Measurements from ENCODE around the gene GMDS. TPM values are rescaled to one million over a fixed set of nuclear protein-coding genes. Genes with fewer than 3 reads are reported as not detected.

Gene GMDS
- total RNA-seq, 1 experiment from 2014 or later = 35.0 TPM

DNA sequence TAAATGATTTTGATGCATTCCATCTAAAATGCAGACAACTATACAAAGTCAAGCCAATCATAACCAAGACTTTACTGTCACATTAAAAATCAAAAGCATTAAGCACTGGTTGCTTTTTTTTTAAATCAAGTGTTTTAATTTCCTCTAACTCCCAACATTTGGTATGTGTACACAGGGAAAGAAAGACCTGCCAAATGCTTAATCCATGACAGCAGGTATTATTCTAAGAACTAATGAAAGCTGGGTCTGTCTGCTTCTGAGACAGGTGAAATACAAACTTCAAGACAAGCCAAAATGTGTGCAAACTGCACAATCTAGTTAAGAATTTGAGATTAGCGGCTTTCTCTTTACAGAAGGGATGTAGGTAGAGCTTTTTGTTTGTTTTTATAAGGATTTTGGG, 126.1 kb downstream of the GMDS start (continued):
- TF ChIP-seq, protein P1, sequence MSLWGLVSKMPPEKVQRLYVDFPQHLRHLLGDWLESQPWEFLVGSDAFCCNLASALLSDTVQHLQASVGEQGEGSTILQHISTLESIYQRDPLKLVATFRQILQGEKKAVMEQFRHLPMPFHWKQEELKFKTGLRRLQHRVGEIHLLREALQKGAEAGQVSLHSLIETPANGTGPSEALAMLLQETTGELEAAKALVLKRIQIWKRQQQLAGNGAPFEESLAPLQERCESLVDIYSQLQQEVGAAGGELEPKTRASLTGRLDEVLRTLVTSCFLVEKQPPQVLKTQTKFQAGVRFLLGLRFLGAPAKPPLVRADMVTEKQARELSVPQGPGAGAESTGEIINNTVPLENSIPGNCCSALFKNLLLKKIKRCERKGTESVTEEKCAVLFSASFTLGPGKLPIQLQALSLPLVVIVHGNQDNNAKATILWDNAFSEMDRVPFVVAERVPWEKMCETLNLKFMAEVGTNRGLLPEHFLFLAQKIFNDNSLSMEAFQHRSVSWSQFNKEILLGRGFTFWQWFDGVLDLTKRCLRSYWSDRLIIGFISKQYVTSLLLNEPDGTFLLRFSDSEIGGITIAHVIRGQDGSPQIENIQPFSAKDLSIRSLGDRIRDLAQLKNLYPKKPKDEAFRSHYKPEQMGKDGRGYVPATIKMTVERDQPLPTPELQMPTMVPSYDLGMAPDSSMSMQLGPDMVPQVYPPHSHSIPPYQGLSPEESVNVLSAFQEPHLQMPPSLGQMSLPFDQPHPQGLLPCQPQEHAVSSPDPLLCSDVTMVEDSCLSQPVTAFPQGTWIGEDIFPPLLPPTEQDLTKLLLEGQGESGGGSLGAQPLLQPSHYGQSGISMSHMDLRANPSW (CRISPR knock-in tag; conservative IDR thresholded peaks at IDR 0.05; ENCODE audit: low read depth) = no peak
- TF ChIP-seq, protein P2, sequence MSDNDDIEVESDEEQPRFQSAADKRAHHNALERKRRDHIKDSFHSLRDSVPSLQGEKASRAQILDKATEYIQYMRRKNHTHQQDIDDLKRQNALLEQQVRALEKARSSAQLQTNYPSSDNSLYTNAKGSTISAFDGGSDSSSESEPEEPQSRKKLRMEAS (CRISPR knock-in tag; IDR thresholded peaks at IDR 0.05) = no peak
- TF ChIP-seq GTF2I (CRISPR knock-in tag; conservative IDR thresholded peaks at IDR 0.05) = no peak
- TF ChIP-seq HMGA2 (CRISPR knock-in tag; IDR thresholded peaks at IDR 0.05) = no peak
- TF ChIP-seq TP53 (CRISPR knock-in tag; IDR thresholded peaks at IDR 0.05) = no peak
- TF ChIP-seq ZNF416 (CRISPR knock-in tag; IDR thresholded peaks at IDR 0.05) = no peak

GRCh38 chr6:2118136-2118535, 127.3 kb downstream of the GMDS start:
- no peak overlapping the region for H3K27ac Mint-ChIP-seq
- TF ChIP-seq, protein P3, sequence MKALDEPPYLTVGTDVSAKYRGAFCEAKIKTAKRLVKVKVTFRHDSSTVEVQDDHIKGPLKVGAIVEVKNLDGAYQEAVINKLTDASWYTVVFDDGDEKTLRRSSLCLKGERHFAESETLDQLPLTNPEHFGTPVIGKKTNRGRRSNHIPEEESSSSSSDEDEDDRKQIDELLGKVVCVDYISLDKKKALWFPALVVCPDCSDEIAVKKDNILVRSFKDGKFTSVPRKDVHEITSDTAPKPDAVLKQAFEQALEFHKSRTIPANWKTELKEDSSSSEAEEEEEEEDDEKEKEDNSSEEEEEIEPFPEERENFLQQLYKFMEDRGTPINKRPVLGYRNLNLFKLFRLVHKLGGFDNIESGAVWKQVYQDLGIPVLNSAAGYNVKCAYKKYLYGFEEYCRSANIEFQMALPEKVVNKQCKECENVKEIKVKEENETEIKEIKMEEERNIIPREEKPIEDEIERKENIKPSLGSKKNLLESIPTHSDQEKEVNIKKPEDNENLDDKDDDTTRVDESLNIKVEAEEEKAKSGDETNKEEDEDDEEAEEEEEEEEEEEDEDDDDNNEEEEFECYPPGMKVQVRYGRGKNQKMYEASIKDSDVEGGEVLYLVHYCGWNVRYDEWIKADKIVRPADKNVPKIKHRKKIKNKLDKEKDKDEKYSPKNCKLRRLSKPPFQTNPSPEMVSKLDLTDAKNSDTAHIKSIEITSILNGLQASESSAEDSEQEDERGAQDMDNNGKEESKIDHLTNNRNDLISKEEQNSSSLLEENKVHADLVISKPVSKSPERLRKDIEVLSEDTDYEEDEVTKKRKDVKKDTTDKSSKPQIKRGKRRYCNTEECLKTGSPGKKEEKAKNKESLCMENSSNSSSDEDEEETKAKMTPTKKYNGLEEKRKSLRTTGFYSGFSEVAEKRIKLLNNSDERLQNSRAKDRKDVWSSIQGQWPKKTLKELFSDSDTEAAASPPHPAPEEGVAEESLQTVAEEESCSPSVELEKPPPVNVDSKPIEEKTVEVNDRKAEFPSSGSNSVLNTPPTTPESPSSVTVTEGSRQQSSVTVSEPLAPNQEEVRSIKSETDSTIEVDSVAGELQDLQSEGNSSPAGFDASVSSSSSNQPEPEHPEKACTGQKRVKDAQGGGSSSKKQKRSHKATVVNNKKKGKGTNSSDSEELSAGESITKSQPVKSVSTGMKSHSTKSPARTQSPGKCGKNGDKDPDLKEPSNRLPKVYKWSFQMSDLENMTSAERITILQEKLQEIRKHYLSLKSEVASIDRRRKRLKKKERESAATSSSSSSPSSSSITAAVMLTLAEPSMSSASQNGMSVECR (CRISPR knock-in tag; IDR thresholded peaks at IDR 0.05; ENCODE audit: borderline replicate concordance) = no peak
- no peak for TF ChIP-seq ZMAT4 (CRISPR knock-in tag; IDR thresholded peaks at IDR 0.05)
- no peak for TF ChIP-seq ATF3 (CRISPR knock-in tag; conservative IDR thresholded peaks at IDR 0.05)
- TF ChIP-seq CREM (CRISPR knock-in tag; IDR thresholded peaks at IDR 0.05) = no peak
- TF ChIP-seq NR2C2 (CRISPR knock-in tag; IDR thresholded peaks at IDR 0.05) = no peak
- no peak for TF ChIP-seq TCF7 (CRISPR knock-in tag; IDR thresholded peaks at IDR 0.05; ENCODE audit: low read depth)
- no peak for TF ChIP-seq ZNF232 (CRISPR knock-in tag; IDR thresholded peaks at IDR 0.05)
- TF ChIP-seq, protein P4, sequence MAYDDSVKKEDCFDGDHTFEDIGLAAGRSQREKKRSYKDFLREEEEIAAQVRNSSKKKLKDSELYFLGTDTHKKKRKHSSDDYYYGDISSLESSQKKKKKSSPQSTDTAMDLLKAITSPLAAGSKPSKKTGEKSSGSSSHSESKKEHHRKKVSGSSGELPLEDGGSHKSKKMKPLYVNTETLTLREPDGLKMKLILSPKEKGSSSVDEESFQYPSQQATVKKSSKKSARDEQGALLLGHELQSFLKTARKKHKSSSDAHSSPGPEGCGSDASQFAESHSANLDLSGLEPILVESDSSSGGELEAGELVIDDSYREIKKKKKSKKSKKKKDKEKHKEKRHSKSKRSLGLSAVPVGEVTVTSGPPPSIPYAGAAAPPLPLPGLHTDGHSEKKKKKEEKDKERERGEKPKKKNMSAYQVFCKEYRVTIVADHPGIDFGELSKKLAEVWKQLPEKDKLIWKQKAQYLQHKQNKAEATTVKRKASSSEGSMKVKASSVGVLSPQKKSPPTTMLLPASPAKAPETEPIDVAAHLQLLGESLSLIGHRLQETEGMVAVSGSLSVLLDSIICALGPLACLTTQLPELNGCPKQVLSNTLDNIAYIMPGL (CRISPR knock-in tag; IDR thresholded peaks at IDR 0.05) = no peak
- no peak for TF ChIP-seq USF2 (CRISPR knock-in tag; IDR thresholded peaks at IDR 0.05)
- no peaks in the 10 kb centered on the region for H3K36me3 Mint-ChIP-seq
- ChIA-PET CTCF (interaction anchor here (0.7 kb wide), 1 partner anchor 498 kb away, joined by 4 read pairs; no protein-coding TSS in a partner anchor), POLR2A (no interaction called here)
- DNase-seq (ENCODE audit: low spot score) = no peak
- H3K27me3 Mint-ChIP-seq (ENCODE audit: low read depth) = no peaks in the 10 kb centered on the region
- H3K9me3 Mint-ChIP-seq = no peaks in the 10 kb centered on the region
- H3K4me3 Mint-ChIP-seq = no peak overlapping the region
- no peak for ATAC-seq
- peaks cover 7% of the 10 kb centered on the region; the same call in 1 of the 2 replicates for H3K4me1 Mint-ChIP-seq

All from WTC11 (cell line).